Loucy (cell line): ENCODE data around the gene CAMKMT.

ENCODE experiments used
- H2AFZ ChIP-seq: fragments of 200-600 bp; sonication (generic); 2 replicates; pipeline ENCODE4 v1.6.0; 2016; ENCODE audit warnings: antibody characterized with exemption, mild to moderate bottlenecking, low read length, moderate library complexity
- H3F3A ChIP-seq: fragments of 200-600 bp; 2 replicates; pipeline ENCODE4 v1.6.0; 2016; ENCODE audit warnings: antibody characterized with exemption, low read depth, mild to moderate bottlenecking
- H3K27me3 ChIP-seq: fragments of 200-600 bp; sonication (generic); 2 replicates; pipeline ENCODE4 v1.6.1; 2014; ENCODE audit warnings: low read length, mild to moderate bottlenecking; ENCODE audit not compliant: insufficient read depth, poor library complexity, severe bottlenecking
- H3K36me3 ChIP-seq: fragments of 200-600 bp; sonication (generic); 2 replicates; pipeline ENCODE4 v1.6.1; 2016; ENCODE audit warnings: low read length; ENCODE audit not compliant: insufficient read depth
- H3K4me1 ChIP-seq: fragments of 200-600 bp; sonication (generic); 2 replicates; pipeline ENCODE4 v1.5.1; 2014; ENCODE audit warnings: low read length, mild to moderate bottlenecking; ENCODE audit not compliant: insufficient read depth, poor library complexity, severe bottlenecking
- H3K4me2 ChIP-seq: fragments of 200-600 bp; sonication (generic); 2 replicates; pipeline ENCODE4 v1.6.0; 2014; ENCODE audit warnings: antibody characterized with exemption, low read length, low read depth, mild to moderate bottlenecking; ENCODE audit not compliant: poor library complexity, severe bottlenecking
- H3K4me3 ChIP-seq: fragments of 200-600 bp; sonication (generic); 2 replicates; pipeline ENCODE4 v1.5.1; 2014; ENCODE audit warnings: low read length, mild to moderate bottlenecking, mixed read lengths; ENCODE audit not compliant: poor library complexity, severe bottlenecking
- H3K79me2 ChIP-seq: fragments of 200-600 bp; sonication (generic); 2 replicates; pipeline ENCODE4 v1.6.1; 2014; ENCODE audit warnings: low read length; ENCODE audit not compliant: insufficient read depth
- H3K9ac ChIP-seq: fragments of 200-600 bp; sonication (generic); 2 replicates; pipeline ENCODE4 v1.6.0; 2014; ENCODE audit warnings: mild to moderate bottlenecking, low read depth, low read length, moderate library complexity; ENCODE audit not compliant: poor library complexity, severe bottlenecking
- H3K9me2 ChIP-seq: fragments of 200-600 bp; sonication (generic); replicated peaks from 2 replicates; pipeline ENCODE4 v1.6.1; 2016; ENCODE audit warnings: low read depth, low read length, mixed read lengths
- H3K9me3 ChIP-seq: fragments of 200-600 bp; sonication (generic); 2 replicates; pipeline ENCODE4 v1.6.1; 2014; ENCODE audit warnings: mild to moderate bottlenecking, antibody characterized with exemption, low read length, low read depth; ENCODE audit not compliant: insufficient read depth
- H4K20me1 ChIP-seq: fragments of 200-600 bp; sonication (generic); 2 replicates; pipeline ENCODE4 v1.6.0; 2014; ENCODE audit warnings: antibody characterized with exemption, low read length, mild to moderate bottlenecking; ENCODE audit not compliant: insufficient read depth, poor library complexity, severe bottlenecking
- CTCF ChIP-seq: fragments of 200-600 bp; sonication (generic); conservative IDR thresholded peaks from 2 replicates; pipeline ENCODE4 v1.5.1; 2014; ENCODE audit warnings: mild to moderate bottlenecking, antibody characterized with exemption, low read length
- EZH2phosphoT487 ChIP-seq: fragments of 200-600 bp; IDR thresholded peaks from 2 replicates; pipeline ENCODE4 v1.6.1; 2018; ENCODE audit warnings: antibody characterized with exemption, mild to moderate bottlenecking, moderate library complexity, borderline replicate concordance

The CAMKMT gene

GRCh38 chr2:44519026-44519425 is 157.3 kb downstream of the CAMKMT start:
- no peak overlapping the region for H3K4me3 ChIP-seq
- H3F3A ChIP-seq, result no peaks in the 10 kb centered on the region
- no peak overlapping the region for H3K4me2 ChIP-seq
- H3K4me1 ChIP-seq, result no peaks in the 10 kb centered on the region
- TF ChIP-seq EZH2phosphoT487 (no peak), CTCF (no peak)
- H3K36me3 ChIP-seq, result no peaks in the 10 kb centered on the region; the same call in 1 of the 2 replicates
- no peaks in the 10 kb centered on the region for H4K20me1 ChIP-seq
- H3K79me2 ChIP-seq, result no peaks in the 10 kb centered on the region
- H2AFZ ChIP-seq, result no peak overlapping the region
- no peaks in the 10 kb centered on the region for H3K27me3 ChIP-seq
- no peak overlapping the region for H3K9ac ChIP-seq
- H3K9me3 ChIP-seq, result peaks cover 15% of the 10 kb centered on the region; the same call in 1 of the 2 replicates
- no peaks in the 10 kb centered on the region for H3K9me2 ChIP-seq

GRCh38 chr2:44522846-44523245 is 161.1 kb downstream of the CAMKMT start:
- Histone ChIP-seq H3K27me3 (no peaks in the 10 kb centered on the region), H3F3A (no peaks in the 10 kb centered on the region), H3K79me2 (no peaks in the 10 kb centered on the region), H3K4me1 (no peaks in the 10 kb centered on the region), H2AFZ (no peak overlapping the region), H3K4me3 (no peak overlapping the region), H3K9me2 (no peaks in the 10 kb centered on the region), H3K9ac (no peak overlapping the region), H4K20me1 (no peaks in the 10 kb centered on the region), H3K4me2 (no peak overlapping the region), H3K9me3 (peaks cover 15% of the 10 kb centered on the region; the same call in 1 of the 2 replicates), H3K36me3 (no peaks in the 10 kb centered on the region; the same call in 1 of the 2 replicates)
- no peak for TF ChIP-seq CTCF
- TF ChIP-seq EZH2phosphoT487, result no peak

DNA sequence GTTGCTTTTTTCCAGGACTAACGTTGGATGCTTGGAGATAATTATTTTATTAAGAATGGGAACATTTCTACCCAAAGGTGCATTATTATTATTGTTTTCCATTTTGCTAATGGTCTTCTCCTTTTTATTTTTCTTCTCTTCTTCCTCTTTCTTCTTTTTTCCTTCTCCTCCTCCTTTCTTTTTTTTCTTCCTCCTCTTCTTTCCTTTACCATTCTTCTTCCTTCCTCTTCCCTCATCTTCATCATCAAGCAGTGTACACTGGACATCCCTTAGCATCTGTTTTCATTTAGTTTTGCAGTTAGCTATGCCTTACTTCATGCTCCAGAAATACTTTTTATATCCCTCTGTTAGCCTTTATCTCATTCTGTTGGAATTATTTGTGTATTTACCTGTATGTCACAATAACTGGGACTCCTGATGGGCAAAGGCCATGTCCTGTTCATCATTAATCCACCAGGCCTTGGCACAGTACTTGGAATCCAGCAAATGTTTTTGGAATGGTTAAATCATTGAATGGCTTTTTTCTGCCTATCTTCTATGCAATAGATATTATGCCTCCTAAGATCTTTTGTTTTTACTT is 162.7 kb downstream of the CAMKMT start:
- no peak overlapping the region for H3K9ac ChIP-seq
- no peak overlapping the region for H3K4me2 ChIP-seq
- no peaks in the 10 kb centered on the region for H4K20me1 ChIP-seq
- no peaks in the 10 kb centered on the region for H3K27me3 ChIP-seq
- no peaks in the 10 kb centered on the region for H3K79me2 ChIP-seq
- H3F3A ChIP-seq, result no peaks in the 10 kb centered on the region
- H3K9me2 ChIP-seq, result no peaks in the 10 kb centered on the region
- TF ChIP-seq CTCF, result no peak
- no peak for TF ChIP-seq EZH2phosphoT487
- H2AFZ ChIP-seq, result no peak overlapping the region
- no peaks in the 10 kb centered on the region; the same call in 1 of the 2 replicates for H3K36me3 ChIP-seq
- no peak overlapping the region for H3K4me3 ChIP-seq
- H3K4me1 ChIP-seq, result no peaks in the 10 kb centered on the region
- H3K9me3 ChIP-seq, result peaks cover 15% of the 10 kb centered on the region; the same call in 1 of the 2 replicates
